Hematopoietic multipotent progenitor cell treated with erythropoietin and hydrocortisone succinate and interleukin-3 and kit ligand, for 8 days (in vitro differentiated cells): Measurements from ENCODE around the gene SERPINE2.

Experiments
- DNase-seq: peaks from one replicate; pipeline ENCODE4 v3.0.0-alpha.2; 2015

Gene SERPINE2

DNA sequence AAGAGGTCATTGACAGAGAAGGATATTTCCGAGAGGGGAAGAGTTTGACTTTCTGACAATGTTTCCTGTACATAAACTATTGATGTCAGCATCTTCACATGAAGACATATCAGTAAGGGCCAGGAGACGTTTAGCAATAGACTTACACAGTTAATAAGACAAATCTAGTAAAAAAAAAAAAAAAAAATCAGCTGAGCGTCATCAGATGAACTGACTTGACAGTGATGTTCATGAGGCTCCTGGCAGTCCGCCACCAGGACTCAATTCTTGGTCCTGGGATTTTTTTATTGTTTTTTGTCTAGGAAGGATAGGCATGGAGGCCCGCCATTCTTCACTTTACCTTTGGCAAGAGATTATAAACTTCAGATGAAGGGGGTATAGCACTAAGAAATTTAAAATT is 67.4 kb downstream of the SERPINE2 start:
- DNase-seq: no peak

GRCh38 chr2:223970343-223971128 is 68.5 kb downstream of the SERPINE2 start:
- peak; percentile 79 for DNase-seq

- DNase-seq: no peak
These were observed 69.2 kb downstream of the SERPINE2 start for GRCh38 chr2:223969856-223970255.

DNA sequence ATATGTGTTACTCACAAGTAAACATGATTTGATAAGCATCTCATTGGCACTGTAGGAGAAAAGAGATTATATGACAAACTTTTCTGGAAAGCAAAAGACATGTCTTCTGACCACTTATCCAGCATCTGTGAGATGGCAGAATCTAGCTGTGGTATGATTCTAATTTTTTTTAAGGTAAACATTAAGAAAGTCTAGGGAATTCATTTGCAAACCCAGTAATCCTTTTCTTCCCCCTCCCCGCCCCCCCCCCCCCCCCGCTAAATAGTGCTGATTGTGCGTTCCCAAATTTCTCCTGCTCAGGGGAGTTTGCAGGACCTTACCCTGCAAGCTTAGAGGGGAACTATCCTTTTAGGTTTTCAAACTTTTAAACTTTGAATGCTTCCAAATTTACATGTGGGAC is 69.8 kb downstream of the SERPINE2 start:
- no peak for DNase-seq

DNA sequence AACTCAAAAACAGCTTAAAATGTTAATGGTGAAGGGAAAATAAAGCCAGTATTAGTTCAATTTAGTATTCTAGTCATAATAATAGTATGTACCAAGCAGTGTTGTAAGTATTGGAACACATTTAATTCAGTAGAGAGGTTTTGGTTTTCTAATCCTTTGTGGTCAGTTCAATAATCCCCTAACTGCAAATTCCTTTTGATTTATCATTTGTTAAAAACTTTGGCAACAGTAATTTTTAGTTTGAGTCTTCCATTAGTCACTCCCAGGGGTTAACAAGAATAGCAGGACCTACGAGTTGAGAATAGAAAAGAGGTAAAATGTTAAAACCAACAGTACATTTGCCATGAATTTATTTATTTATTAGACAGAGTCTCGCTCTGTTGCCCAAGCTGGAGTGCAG is 71.1 kb downstream of the SERPINE2 start:
- no peak for DNase-seq

DNA sequence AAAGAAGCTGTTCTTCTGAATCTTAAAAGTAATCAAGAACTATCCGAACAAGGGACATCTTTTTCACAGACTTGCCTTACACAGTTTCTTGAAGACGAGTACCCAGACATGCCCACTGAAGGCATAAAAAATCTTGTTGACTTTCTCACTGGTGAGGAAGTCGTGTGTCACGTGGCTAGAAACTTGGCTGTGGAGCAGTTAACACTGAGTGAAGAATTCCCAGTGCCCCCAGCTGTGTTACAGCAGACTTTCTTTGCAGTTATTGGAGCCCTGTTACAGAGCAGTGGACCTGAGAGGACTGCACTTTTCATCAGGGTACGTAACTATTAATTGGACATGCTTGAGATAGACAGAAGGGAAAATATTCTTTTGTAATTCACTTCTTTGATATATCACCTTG is 79.4 kb downstream of the SERPINE2 start:
- no peak for DNase-seq

DNA sequence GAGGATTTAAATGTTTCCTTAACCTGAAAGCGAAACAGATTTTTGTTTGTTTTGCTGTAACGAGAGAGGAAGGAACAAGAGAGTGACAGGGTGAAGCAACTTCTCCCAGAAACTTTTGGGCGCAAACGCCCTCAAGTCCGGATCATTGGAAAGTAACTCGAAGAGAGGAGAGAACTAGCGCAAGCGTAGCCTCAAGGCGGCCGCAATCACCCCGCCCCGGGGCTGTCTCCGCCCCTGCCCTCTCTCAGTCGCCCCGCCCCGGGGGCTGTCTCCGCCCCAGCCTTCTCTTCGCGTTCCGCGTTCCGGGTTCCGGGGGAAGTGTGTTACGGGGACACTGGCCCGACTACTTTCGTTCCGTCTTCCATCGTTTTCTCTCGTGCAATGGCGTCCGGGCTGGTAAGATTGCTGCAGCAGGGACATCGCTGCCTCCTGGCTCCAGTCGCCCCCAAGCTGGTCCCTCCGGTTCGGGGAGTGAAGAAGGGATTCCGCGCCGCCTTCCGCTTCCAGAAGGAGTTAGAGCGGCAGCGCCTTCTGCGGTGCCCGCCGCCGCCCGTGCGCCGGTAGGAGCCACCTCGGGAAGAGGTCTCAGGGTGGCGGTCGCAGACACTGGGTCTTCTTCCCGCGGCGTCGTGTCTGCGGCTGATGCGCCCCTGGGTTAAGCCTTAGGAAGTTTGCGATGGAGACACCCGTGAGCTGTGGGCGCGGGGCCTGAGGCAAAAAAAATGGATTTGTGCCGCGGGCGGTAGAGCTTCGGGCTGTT is 81.8 kb downstream of the SERPINE2 start, which contains the start of gene MRPL44:
Gene MRPL44 (plus strand): TSS at position 372 of the 760 bp plus-strand sequence. CDS start 10 bp downstream, at position 382.
- DNase-seq: peak; percentile 95

DNA sequence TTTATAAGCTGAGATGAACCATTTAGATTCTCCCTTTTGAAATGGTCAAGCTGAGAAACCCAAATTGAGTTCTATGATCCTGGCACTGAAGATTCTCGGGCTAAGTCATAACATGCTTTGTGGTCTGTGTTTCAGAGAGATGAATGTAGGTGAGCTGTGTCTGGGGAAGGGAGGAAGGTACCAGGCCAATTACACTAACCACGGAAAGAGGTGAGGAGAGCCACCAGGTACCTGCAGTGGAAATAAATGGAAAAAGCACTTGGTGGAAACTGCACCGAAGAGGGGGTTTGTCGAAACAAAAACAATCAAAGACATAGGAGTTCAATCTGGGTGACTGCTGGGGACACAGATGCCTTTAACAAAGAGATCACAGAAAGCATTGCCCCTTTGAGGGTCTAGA is 82.8 kb downstream of the SERPINE2 start:
- no peak for DNase-seq

DNA sequence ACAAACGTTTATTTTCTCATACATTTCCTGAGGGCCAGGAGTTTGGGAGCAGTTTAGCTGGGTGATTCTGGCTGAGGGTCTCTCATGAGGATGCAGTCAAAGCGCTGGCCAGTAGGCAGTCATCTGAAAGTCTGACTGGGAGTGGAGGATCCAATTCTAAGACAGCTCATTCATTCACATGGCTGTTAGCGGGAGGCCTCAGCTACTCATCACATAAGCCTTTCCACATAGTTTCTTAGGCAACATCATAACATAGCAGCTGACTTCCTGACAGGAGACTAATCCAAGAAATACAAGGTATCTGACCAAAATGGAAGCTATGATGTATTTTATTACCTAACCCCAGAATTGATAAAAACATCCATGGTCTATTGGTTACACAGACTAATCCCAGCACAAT is 84.7 kb downstream of the SERPINE2 start:
- no peak for DNase-seq

DNA sequence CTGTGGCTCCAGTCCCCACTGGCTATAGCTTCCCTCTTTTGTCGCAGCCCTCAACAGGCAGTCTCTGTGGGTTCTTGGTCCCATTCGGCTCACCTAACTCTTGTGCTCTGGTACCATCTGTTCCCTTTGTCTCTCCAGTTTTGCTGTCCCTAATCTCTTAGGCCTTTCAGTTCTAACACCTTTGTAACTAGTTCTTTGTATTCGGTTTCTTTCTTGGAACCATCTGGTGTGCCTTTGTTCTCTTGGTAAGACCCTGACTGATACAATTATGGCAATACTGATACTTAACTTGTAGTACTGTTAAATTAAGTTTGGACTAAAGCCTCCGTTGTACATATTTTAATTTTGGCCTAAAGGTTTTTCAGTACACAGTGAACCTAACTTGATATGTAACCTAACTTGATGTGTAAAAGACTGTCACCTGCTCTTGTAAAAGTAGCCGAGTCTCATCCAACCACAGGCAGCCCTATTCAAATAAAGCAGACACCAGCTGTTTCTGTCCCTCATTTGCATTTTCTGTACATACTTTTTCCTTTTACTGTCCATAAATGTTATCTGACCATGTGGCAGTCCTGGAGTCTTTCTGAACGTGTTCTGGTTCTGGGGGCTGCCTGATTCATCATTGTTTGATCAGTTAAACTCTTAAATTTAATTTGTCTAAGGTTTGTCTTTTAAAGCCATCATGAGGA is 86.7 kb downstream of the SERPINE2 start:
- DNase-seq: no peak

DNA sequence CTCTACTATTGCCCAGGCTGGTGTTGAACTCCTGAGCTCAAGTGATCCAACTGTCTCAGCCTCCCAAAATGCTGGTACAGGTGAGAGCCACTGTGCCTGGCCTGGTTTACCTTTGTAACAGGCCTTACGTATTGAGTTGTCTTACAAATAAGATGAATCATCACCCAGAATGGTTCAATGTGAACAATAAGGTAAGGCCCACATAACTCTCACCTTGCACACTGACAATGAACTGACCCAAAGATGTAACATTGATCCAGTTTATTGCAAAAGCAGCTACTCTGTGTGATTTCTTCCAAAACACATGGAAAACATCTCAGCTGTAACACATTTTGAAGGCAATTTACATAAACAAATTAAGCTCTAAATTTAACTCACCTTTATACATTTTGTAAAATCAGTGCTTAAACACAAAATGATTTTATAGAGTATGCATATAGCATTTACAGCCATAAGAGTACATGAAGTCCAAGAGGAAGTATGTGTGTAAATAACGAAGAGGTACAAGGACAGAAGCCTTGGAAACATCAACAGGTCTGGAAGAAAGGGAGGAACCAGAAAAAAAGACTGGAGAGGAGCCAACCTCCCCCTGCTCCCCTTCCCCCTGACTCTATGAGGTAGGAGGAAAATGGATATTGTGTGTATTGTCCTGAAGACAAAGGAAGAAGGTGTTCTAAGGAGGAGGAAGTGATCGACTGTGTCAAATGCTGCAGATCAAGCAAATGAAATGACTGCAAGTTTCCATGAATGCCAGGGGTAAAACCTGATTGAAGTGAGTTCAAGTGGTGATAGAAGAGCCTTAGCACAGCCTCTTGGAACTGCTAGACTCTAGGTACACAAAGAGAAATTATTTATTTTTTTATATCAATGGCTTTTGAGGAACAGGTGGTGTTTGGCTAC is 88.4 kb downstream of the SERPINE2 start:
- DNase-seq: no peak

DNA sequence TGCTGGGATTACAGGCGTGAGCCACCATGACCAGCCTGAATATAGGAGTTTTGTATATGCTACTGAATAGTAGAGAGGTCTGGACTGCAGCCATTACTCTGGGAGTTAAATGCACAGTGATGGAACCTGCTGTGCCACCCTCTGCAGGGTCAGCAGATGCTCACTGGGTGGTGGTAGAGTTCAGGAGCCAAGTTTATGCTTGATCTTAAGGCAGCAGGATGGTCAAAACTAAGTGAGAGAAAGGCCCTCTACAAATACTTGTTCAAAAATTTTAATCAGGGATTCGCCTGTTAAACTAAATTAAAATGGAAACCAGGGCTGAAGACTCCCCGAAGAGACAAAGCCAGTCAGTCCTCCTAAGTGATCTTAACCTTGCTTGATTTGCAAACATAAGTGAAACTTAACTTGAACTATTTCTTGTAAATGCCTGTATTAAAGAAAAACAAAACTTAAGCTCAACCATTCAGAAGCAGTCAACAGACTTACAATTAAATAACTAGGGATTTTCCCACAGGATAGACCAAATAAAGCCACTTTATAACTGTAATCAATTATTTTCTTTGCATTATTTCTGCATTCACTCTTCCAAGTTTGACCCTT is 89.7 kb downstream of the SERPINE2 start:
- no peak for DNase-seq

DNA sequence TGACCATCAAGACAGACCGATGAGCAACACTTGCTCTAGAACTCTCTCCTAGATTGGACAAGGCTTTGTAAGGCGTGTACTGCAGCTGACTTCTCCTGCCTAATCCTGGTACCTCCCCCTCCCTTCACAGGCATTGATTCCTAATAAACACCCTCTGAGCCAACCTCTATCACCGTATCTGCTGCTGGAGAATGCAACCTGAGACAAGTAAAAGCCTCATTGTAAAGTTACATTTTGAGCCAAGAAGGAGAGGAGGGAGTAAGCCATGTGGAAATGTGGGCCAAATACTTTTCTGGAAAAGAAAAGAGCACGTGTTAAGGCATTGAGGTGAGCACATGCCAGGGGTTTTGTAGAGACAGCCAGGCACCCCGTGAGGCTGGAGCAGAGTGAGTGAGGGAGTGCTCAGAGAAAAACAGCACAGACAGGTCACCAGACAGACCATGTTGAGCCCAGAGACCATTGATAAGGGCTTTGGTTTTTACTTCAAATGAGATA is 91.3 kb downstream of the SERPINE2 start:
- no peak for DNase-seq

DNA sequence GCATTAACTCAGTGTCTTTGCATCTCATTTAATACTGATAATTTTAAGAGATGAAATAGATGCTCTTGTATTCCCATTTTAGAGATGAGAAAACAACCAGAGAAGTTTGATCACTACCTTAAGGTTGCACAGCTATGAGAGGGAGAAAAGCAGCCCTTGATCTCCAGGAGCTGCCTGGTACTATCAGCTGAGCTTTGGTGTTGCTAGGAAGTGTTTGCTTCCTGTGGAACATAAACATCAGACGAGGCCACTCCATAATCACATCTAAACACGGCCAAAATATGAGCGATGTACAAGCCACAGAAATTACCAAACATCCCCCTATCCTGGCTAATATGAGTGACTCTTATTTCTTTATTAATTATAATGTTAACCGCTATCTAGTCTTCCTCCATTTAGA is 93.3 kb downstream of the SERPINE2 start:
- DNase-seq: no peak

DNA sequence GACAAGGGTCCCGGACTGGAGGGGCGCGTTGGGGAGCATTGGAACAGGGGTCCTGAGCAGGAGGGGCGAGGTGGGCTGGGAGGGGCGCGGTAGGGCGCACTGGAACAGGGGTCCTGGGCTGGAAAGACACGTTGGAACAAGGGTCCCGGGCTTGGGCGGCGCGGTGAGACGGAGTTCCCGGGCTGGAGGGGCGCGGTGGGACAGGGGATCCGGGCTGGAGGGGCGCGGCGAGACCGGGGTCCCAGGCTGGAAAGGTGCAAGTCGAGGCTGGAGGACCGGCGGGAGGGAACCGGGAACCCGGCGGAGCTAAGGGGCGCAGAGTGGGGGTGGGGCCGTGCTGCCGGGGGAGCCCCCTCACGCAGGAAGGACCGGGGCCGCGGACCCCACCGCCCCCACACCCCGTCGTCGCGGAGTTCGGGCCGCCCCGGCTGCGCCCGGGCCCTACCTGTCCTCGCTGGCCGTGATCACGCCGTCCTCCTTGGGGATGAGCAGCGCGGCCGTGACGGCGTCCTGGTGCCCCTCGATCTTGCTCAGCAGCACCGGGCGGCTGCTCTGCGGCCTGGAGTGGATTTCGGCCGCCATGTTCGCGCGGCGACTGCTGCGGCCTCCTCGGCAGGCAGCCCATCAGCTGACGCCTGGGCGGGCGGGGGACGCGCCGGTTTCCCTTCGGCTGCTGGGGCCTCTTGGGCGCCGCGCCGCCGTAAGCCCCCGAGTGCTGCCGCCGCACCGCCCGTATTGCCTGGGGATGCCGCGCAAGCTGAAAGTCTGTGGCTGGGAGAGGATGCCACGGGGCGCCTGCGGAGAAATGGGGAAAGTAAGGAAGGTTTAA is 94.2 kb downstream of the SERPINE2 start, which contains the start of gene WDFY1:
Gene WDFY1 (minus strand): TSS at position 633 of the 829 bp plus-strand sequence. CDS start 51 bp downstream, at position 582.
- DNase-seq: peak; percentile 84

GRCh38 chr2:223944166-223944702 is 94.9 kb downstream of the SERPINE2 start:
- peak; percentile 33 for DNase-seq

- DNase-seq: no peak
These were observed 95.5 kb downstream of the SERPINE2 start for GRCh38 chr2:223943561-223944008.

GRCh38 chr2:223943135-223943534 is 96.0 kb downstream of the SERPINE2 start:
- no peak for DNase-seq

GRCh38 chr2:223941579-223942277 is 97.4 kb downstream of the SERPINE2 start:
- no peak for DNase-seq

- DNase-seq: peak; percentile 58
These were observed 99.6 kb downstream of the SERPINE2 start for GRCh38 chr2:223939438-223939837.
